HG02759 (cell line): ENCODE measurements around the gene THRA.

Experiments used
- ATAC-seq: cut with Tn5 transposase; IDR thresholded peaks from one replicate; pipeline ENCODE4 v1.9.1; 2021; ENCODE audit warnings: mild to moderate bottlenecking, moderate library complexity; ENCODE audit not compliant: unreplicated experiment

THRA gene, protein sequence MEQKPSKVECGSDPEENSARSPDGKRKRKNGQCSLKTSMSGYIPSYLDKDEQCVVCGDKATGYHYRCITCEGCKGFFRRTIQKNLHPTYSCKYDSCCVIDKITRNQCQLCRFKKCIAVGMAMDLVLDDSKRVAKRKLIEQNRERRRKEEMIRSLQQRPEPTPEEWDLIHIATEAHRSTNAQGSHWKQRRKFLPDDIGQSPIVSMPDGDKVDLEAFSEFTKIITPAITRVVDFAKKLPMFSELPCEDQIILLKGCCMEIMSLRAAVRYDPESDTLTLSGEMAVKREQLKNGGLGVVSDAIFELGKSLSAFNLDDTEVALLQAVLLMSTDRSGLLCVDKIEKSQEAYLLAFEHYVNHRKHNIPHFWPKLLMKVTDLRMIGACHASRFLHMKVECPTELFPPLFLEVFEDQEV

DNA sequence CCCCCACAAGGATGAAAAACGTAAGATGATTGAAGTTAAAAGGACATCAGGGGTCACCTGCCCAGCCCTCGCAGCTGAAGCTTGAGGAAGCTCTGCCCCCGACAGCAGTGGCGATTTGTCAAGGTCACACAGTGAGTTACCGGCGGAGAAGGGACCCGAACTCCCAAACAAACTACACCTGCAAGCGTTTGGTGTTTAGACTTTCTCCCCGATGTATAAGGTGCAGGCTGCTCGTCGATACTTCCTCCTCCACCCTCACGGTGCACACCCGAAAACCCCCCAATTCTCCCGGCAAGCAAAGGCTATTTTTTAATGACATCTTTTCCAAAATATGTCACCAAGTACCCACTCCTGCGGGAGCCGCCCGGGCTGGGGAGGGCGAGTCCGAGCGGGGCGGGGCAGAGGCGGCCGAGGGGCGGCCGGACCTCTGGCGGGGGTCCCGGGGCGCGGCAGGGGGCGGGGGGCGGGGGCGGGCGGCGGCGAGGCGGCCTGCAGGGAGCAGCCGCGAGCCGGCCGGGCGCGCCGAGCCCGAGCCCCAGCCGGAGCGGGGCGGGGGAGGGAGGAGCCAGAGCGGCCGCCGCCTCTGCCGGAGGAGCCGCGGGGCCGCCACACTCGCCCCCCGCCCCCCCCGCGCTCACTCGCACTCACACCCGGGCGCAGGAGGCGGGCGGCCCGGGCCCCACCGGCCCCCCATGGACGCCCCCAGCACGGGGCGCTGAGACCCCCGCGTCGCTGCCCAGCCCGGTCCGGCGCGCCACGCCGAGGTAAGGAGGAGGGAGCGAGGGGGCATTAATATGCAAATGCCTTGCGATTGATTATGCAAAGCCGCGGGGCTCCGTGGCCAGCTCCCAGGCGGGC, at the start of gene THRA:
TSS of gene THRA (plus strand) at position 637 of the 858 bp plus-strand sequence. CDS start 11,524 bp downstream, outside the sequence.
- peak; percentile 85 for ATAC-seq

DNA sequence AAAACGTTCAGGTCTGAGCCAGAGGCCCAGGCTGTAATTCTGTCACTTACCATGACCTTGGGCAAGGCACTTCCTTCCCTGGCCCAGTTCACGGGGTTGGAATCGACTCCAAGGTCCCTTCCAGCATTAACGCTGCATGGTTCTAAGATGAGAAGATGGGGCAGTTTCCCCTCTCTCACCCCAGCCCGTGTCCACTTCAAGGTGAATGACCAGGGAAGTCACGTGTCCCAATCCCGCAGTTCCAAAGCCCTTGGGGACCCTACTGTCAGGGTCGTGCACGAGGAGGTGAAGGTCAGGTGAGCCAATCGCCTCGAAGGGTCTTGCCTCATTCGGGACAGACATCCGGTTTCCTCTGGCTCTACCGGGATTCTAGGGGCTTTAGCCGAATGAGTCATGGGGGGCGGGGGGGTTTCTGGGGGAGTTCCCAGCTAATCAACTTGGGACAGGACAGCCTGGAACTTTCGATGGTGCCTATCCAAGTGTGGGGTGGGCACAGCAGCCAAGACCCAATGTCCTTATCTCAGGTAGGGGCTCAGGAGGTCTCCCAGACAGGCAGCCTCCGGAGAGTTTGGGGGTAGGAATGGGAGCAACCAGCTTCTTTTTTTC, 48.3 kb upstream of the THRA start:
- ATAC-seq = no peak

DNA sequence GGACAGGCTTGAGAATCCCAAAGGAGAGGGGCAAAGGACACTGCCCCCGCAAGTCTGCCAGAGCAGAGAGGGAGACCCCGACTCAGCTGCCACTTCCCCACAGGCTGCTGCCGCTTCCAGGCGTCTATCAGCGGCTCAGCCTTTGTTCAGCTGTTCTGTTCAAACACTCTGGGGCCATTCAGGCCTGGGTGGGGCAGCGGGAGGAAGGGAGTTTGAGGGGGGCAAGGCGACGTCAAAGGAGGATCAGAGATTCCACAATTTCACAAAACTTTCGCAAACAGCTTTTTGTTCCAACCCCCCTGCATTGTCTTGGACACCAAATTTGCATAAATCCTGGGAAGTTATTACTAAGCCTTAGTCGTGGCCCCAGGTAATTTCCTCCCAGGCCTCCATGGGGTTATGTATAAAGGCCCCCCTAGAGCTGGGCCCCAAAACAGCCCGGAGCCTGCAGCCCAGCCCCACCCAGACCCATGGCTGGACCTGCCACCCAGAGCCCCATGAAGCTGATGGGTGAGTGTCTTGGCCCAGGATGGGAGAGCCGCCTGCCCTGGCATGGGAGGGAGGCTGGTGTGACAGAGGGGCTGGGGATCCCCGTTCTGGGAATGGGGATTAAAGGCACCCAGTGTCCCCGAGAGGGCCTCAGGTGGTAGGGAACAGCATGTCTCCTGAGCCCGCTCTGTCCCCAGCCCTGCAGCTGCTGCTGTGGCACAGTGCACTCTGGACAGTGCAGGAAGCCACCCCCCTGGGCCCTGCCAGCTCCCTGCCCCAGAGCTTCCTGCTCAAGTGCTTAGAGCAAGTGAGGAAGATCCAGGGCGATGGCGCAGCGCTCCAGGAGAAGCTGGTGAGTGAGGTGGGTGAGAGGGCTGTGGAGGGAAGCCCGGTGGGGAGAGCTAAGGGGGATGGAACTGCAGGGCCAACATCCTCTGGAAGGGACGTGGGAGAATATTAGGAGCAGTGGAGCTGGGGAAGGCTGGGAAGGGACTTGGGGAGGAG, 47.5 kb upstream of the THRA start, which contains the start of gene CSF3:
TSS of gene CSF3 (plus strand) at position 436 of the 993 bp plus-strand sequence. CDS start at position 471, 35 bp downstream.
- ATAC-seq = no peak

DNA sequence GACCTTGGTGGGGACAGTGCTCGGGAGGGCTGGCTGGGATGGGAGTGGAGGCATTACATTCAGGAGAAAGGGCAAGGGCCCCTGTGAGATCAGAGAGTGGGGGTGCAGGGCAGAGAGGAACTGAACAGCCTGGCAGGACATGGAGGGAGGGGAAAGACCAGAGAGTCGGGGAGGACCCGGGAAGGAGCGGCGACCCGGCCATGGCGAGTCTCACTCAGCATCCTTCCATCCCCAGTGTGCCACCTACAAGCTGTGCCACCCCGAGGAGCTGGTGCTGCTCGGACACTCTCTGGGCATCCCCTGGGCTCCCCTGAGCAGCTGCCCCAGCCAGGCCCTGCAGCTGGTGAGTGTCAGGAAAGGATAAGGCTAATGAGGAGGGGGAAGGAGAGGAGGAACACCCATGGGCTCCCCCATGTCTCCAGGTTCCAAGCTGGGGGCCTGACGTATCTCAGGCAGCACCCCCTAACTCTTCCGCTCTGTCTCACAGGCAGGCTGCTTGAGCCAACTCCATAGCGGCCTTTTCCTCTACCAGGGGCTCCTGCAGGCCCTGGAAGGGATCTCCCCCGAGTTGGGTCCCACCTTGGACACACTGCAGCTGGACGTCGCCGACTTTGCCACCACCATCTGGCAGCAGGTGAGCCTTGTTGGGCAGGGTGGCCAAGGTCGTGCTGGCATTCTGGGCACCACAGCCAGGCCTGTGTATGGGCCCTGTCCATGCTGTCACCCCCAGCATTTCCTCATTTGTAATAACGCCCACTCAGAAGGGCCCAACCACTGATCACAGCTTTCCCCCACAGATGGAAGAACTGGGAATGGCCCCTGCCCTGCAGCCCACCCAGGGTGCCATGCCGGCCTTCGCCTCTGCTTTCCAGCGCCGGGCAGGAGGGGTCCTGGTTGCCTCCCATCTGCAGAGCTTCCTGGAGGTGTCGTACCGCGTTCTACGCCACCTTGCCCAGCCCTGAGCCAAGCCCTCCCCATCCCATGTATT, 46.5 kb upstream of the THRA start:
- ATAC-seq = no peak

DNA sequence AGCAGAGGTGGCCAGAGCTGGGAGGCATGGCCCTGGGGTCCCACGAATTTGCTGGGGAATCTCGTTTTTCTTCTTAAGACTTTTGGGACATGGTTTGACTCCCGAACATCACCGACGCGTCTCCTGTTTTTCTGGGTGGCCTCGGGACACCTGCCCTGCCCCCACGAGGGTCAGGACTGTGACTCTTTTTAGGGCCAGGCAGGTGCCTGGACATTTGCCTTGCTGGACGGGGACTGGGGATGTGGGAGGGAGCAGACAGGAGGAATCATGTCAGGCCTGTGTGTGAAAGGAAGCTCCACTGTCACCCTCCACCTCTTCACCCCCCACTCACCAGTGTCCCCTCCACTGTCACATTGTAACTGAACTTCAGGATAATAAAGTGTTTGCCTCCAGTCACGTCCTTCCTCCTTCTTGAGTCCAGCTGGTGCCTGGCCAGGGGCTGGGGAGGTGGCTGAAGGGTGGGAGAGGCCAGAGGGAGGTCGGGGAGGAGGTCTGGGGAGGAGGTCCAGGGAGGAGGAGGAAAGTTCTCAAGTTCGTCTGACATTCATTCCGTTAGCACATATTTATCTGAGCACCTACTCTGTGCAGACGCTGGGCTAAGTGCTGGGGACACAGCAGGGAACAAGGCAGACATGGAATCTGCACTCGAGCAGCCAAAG, 45.2 kb upstream of the THRA start:
- ATAC-seq = no peak

DNA sequence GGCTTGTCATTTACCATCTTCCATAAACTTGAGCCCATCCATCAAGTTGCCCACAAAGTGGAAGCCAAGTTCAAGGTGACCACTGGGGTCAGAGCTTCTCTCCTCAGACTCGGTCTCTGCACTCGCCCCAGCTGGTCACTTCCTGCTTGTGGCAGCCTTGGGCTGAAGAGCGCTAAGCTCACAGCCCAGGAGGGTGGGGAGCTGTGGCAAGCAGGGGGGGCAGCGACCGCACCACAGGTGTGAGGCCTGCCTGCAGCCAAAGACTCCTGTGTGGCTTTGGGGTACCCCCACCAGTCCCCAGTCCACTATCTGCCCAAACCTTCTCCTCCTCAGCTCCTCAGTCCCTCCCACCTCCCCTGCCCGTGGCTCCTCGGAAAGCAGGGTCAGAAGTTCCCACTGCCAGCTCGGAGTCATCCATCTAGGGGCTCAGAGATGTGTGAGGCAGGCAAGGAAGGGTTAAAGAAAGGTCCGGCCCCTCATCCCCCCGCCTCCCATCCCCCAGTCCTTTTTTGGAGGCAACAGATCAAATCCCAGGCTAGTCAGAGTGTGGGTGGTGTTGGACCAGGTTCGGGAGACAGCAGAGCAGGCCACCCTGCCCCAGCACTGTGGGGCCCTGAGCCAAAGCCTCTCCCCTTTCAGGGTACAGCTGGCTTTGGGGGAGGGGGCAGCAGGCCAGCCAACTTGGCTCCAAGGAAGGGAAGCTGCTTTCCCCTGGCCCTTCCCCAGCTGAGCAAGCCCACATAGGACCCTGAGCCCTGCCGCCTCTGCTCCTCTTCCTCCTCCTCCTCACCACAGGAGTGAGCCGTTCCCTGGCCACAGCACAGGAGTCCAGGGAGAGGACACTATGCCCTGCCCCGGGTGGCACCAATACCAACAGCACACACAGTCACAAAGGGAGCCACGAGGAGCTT, 44.3 kb upstream of the THRA start:
- no peak for ATAC-seq

DNA sequence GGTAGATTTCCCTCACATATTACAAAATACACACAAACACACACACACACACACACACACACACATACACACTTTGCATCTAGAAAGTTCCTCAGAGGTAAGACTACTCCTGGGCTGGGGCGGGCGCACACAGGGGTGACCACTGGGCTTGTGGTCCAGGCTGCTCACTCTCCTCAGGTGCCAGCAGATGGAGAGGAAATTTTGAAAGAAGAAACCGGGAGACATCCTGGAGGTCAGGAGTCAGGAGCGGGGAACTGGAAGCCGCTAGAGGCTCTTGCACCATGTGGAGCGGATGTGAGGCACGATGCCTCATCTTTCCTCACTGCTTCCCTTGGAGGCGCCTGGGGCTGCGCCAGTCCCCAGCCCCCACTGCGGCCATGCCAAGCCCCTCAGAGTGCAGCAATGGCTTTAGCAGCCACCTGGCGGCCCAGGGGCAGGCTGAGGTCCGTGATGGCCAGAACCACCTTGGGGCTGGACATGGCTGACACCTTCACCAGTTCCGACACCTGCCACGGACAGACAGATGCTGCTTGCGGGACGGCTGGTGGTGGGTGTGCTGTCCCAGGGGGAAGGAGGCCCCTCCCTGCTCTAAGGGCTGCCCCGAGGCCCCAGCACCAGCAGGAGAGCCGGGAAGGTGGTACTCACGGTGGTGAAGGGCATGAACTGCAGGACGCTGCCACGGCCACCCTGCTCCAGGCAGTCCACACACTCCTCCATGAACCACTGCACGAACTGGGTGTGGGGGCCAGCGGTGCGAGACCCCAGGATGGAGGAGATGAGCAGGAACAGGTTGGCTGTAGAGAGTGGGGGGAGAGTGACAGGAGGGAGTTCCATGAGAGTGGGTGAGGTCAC, 43.4 kb upstream of the THRA start:
- ATAC-seq = no peak

DNA sequence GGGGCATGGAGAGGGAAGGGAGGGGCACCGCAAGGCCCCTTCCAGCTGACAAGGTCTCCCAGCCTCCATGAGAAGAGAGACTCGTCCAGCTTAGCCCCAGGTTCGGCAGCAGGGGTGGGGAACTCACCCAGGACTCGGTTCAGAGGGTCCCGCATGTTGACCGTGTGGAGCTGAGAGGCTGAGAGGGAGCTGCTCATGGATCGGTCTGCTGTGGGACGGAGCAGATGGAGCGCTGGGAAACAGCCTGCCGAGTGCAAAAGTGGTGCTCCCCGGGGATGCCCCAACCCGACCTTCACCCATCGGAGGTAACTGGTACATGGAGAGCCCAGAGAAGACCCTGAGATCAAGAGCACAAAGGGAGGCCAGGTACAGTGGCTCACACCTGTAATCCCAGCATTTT, 42.6 kb upstream of the THRA start:
- no peak for ATAC-seq

DNA sequence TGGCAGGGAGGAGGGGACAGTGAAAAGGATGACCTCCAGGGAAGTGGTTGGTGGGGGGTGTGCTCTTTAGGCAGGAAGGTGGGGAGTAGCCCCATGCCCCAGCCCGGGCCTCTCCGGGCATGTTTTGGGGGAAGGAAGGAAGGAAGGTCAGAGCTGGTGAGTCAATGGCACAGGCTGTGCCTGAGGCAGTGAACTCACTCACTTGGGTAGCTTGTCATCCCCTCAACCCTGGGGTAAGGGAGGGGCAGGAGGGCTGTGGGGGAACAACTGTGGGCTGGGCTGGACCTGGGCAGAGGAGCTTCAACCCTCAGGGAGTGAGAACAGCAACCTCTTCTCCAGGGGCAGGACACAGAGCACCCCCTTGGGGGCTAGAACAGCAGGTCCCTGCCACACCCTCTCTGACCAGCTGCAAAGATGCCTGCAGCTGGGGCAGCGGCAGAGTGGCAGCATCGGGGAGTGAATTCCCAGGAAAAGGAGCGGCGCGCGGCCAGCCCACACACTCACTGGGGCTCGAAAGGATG, 41.3 kb upstream of the THRA start:
- no peak for ATAC-seq

DNA sequence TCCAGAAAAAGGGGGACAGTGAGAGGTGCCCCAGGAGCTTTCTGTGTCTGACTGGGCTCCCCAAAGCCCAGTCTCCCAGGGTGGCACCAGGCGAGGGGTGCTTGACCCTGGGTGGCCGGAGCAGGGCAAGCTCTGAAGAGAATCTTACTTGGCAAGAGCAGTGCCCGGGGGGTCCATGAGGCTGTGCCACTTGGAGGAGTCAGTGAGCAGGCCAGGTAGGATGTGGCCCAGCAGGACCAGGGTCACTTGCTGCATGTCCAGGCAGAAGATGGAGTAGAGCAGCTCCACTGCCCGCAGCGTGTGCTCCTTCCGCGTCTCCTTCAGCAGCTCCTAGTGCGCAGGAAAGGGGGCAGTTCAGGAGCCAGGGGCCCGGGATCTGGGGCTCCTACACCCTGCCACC, 40.3 kb upstream of the THRA start:
- no peak for ATAC-seq

DNA sequence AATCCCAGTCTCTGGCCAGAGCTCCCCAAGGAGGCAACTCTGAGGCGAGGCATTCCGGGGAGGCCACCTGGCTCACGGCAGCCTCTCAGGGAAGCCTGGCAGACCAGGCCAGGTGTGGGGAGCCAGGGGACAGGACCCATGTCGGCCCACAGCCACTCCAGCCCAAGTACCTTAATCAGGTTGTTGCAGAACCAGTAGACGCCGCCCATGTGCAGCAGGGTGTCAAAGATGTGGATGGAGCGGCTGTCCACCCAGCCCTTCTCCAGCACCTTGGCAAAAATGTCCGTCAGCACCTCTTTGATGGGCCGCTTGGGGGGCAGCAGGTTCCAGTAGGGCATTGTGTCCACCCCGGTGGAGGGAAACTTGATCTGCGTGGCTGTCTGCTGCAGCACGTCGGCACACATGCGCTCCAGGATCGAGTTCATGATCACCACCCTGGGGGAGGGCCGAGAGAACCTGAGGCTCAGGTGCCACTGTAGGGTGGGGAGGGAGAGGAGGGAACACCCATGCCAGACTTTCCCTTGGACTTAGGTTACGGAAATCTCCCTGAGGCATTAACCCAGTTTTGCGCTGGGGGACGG, 39.7 kb upstream of the THRA start:
- no peak for ATAC-seq

DNA sequence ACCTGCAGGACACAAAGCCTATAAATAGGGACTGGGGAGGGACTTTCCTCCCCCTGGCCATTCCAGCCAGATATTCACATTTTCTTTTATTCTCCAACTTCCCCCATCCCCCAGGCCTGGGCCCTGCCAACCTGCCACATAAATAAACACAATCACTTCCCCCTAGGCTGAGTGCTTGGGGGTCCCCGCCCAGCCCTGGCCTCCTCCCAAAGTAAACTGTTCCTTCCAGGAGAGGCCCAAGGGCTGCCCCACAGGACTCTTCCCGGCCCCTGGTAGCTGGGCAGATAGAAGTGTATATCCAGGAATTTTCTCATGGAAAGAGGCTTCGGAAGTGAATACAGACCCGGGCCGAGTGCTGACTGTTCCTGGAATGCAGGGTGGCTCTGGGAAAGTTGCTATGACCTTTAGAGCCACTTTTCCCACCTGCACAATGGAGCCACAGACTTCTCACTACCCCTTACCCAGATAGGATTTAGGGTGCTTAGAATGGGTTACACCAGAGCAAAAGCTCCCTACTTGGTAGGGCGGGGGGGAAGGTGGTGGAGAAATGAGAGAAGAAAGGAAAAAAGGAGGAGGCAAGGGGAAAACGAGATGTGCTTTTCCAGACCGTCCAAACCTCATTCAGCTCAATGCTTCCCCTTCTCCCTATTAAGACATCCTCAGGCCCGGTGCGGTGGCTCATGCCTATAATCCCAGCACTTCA, 39.0 kb upstream of the THRA start:
- no peak for ATAC-seq

DNA sequence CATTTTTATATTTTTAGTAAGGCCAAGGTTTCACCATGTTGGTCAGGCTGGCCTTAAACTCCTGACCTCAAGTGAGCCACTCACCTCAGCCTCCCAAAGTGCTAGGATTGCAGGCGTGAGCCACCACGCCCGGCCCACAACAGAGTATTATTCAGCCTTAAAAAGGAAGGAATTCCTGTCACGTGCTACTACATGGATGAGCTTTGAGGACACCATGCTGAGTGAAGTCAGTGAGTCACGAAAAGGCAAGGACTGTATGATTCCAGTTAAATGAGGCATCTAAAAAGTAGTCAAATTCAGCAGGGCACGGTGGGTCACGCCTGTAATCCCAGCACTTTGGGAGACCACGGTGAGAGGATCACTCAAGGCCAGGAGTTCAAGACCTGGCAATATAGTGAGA, 37.9 kb upstream of the THRA start:
- no peak for ATAC-seq

DNA sequence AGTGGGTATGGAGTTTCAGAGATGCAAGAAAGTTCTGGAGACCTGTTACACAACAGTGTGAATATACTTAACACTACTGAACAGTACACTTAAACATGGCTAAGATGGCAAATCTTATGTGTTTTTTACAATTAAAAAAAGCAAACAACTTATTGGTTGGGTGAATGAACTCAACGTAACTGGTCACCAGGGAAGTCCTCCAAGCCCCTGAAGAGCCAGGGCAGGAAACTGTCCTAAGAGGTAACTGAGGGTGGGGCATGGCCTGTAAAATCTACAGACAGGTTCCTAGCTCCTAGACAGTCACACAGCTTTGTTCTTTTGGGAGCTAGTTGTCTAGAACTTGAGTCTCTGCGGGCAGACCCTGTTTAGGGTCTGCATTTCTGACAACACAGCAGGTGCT, 37.2 kb upstream of the THRA start:
- no peak for ATAC-seq
